BE2C (cell line): ENCODE data around the gene PGP.

Source experiments
- DNase-seq: peaks from one replicate; pipeline ENCODE4 v3.0.0-alpha.2; 2020
- H3K27me3 ChIP-seq: fragments of 250-450 bp; sonication (Bioruptor Pico); 2 replicates; pipeline ENCODE4 v1.5.1; 2020; ENCODE audit warnings: mild to moderate bottlenecking
- H3K36me3 ChIP-seq: fragments of 250-450 bp; sonication (Bioruptor Pico); 2 replicates; pipeline ENCODE4 v1.5.1; 2020; ENCODE audit warnings: mild to moderate bottlenecking
- H3K4me1 ChIP-seq: fragments of 250-450 bp; sonication (Bioruptor Pico); 2 replicates; pipeline ENCODE4 v1.5.1; 2020
- H3K4me3 ChIP-seq: 2 replicates; pipeline ENCODE4 v1.5.1; 2011; ENCODE audit warnings: low read depth, low read length
- H3K9me3 ChIP-seq: fragments of 250-450 bp; sonication (Bioruptor Pico); 2 replicates; pipeline ENCODE4 v1.5.1; 2020
- CTCF ChIP-seq: IDR thresholded peaks from 2 replicates; pipeline ENCODE4 v1.5.1; 2012; ENCODE audit warnings: mild to moderate bottlenecking, low read depth, low read length

Gene PGP

GRCh38 chr16:2232094-2232990 lies 17.7 kb upstream of the PGP start:
- no peak for TF ChIP-seq CTCF
- no peak for DNase-seq
- Histone ChIP-seq H3K4me3 (no peak overlapping the region), H3K27me3 (no peaks in the 10 kb centered on the region), H3K36me3 (peaks cover 71% of the 10 kb centered on the region), H3K4me1 (no peaks in the 10 kb centered on the region), H3K9me3 (no peaks in the 10 kb centered on the region)

GRCh38 chr16:2231016-2231931 lies 16.6 kb upstream of the PGP start:
- DNase-seq: no peak
- no peak for TF ChIP-seq CTCF
- peaks cover 74% of the 10 kb centered on the region for H3K36me3 ChIP-seq

GRCh38 chr16:2230376-2230775 lies 15.7 kb upstream of the PGP start:
- Histone ChIP-seq H3K4me1 (no peaks in the 10 kb centered on the region), H3K36me3 (peaks cover 70% of the 10 kb centered on the region), H3K9me3 (no peaks in the 10 kb centered on the region), H3K27me3 (no peaks in the 10 kb centered on the region), H3K4me3 (no peak overlapping the region)
- no peak for DNase-seq
- TF ChIP-seq CTCF: no peak

More at GRCh38 chr16:2231016-2231931, 16.6 kb upstream of the PGP start:
- Histone ChIP-seq H3K9me3 (no peaks in the 10 kb centered on the region), H3K27me3 (no peaks in the 10 kb centered on the region), H3K4me1 (no peaks in the 10 kb centered on the region), H3K4me3 (no peak overlapping the region)

GRCh38 chr16:2229632-2230250 lies 15.1 kb upstream of the PGP start:
- Histone ChIP-seq H3K27me3 (no peaks in the 10 kb centered on the region), H3K9me3 (no peaks in the 10 kb centered on the region), H3K4me3 (no peak overlapping the region), H3K36me3 (peaks cover 63% of the 10 kb centered on the region), H3K4me1 (no peaks in the 10 kb centered on the region)
- TF ChIP-seq CTCF: no peak
- no peak for DNase-seq

- Histone ChIP-seq H3K36me3 (peaks cover 59% of the 10 kb centered on the region), H3K27me3 (no peaks in the 10 kb centered on the region), H3K4me1 (no peaks in the 10 kb centered on the region), H3K9me3 (no peaks in the 10 kb centered on the region), H3K4me3 (no peak overlapping the region)
- no peak for DNase-seq
- no peak for TF ChIP-seq CTCF
Measured at GRCh38 chr16:2229091-2229490, 14.5 kb upstream of the PGP start.
